SK-N-MC (cell line): ENCODE data around the gene IL5RA.

Experiments used
- EZH2 ChIP-seq: fragments of 200-600 bp; sonication (generic); IDR thresholded peaks from one replicate; pipeline ENCODE4 v1.6.1; 2017; ENCODE audit warnings: antibody characterized with exemption
- POLR2AphosphoS5 ChIP-seq: IDR thresholded peaks from 2 replicates; pipeline ENCODE4 v1.6.1; 2012; ENCODE audit warnings: mild to moderate bottlenecking, low read depth, low read length, borderline replicate concordance

DNA sequence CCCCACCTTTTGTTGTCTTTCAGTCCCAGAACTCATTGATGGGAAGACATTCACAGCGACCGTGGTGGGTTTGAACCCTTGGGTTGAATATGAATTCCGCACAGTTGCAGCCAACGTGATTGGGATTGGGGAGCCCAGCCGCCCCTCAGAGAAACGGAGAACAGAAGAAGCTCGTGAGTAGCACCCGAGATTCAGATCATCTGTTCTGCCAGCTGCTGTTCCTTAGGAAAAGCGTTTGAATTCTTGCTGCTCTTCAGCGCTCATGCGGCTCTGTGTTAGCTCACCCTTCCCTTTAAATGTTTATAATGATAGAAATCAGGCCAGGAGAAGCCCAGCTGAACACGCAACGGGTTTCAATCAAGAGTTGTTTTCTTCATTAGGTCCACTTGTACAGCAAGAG, 73.0 kb downstream of the IL5RA start:
- TF ChIP-seq EZH2: no peak
- TF ChIP-seq POLR2AphosphoS5: no peak
